ENCODE data around the gene ATP2A3.

GRCh38 chr17:3915995-3916696 is 48.1 kb downstream of the ATP2A3 start, which contains the start of gene P2RX1:
- TF ChIP-seq, protein P1, sequence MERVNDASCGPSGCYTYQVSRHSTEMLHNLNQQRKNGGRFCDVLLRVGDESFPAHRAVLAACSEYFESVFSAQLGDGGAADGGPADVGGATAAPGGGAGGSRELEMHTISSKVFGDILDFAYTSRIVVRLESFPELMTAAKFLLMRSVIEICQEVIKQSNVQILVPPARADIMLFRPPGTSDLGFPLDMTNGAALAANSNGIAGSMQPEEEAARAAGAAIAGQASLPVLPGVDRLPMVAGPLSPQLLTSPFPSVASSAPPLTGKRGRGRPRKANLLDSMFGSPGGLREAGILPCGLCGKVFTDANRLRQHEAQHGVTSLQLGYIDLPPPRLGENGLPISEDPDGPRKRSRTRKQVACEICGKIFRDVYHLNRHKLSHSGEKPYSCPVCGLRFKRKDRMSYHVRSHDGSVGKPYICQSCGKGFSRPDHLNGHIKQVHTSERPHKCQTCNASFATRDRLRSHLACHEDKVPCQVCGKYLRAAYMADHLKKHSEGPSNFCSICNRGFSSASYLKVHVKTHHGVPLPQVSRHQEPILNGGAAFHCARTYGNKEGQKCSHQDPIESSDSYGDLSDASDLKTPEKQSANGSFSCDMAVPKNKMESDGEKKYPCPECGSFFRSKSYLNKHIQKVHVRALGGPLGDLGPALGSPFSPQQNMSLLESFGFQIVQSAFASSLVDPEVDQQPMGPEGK (CRISPR knock-in tag; IDR thresholded peaks at IDR 0.05; ENCODE audit: borderline replicate concordance) = no peak
- TF ChIP-seq ZNF8 (CRISPR knock-in tag; IDR thresholded peaks at IDR 0.05) (no peak), SNAI2 (CRISPR knock-in tag; IDR thresholded peaks at IDR 0.05) (no peak), BACH2 (CRISPR knock-in tag; IDR thresholded peaks at IDR 0.05; ENCODE audit: borderline replicate concordance) (no peak), GLIS3 (CRISPR knock-in tag; IDR thresholded peaks at IDR 0.05) (no peak), ZNF565 (CRISPR knock-in tag; conservative IDR thresholded peaks at IDR 0.05; ENCODE audit: low read depth) (no peak)
- TF ChIP-seq, protein P2, sequence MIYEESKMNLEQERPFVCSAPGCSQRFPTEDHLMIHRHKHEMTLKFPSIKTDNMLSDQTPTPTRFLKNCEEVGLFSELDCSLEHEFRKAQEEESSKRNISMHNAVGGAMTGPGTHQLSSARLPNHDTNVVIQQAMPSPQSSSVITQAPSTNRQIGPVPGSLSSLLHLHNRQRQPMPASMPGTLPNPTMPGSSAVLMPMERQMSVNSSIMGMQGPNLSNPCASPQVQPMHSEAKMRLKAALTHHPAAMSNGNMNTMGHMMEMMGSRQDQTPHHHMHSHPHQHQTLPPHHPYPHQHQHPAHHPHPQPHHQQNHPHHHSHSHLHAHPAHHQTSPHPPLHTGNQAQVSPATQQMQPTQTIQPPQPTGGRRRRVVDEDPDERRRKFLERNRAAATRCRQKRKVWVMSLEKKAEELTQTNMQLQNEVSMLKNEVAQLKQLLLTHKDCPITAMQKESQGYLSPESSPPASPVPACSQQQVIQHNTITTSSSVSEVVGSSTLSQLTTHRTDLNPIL (CRISPR knock-in tag; IDR thresholded peaks at IDR 0.05; ENCODE audit: low read depth) = no peak
- TF ChIP-seq, protein P3, sequence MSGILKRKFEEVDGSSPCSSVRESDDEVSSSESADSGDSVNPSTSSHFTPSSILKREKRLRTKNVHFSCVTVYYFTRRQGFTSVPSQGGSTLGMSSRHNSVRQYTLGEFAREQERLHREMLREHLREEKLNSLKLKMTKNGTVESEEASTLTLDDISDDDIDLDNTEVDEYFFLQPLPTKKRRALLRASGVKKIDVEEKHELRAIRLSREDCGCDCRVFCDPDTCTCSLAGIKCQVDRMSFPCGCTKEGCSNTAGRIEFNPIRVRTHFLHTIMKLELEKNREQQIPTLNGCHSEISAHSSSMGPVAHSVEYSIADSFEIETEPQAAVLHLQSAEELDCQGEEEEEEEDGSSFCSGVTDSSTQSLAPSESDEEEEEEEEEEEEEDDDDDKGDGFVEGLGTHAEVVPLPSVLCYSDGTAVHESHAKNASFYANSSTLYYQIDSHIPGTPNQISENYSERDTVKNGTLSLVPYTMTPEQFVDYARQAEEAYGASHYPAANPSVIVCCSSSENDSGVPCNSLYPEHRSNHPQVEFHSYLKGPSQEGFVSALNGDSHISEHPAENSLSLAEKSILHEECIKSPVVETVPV (CRISPR knock-in tag; IDR thresholded peaks at IDR 0.05) = no peak

Measured in SK-N-SH treated with all-trans-retinoic acid at 6 μM for 48 hours (cell line).